ENCODE measurements around the gene MMRN2.
A peak's percentile ranks its signal among the peaks of the same experiment; 100 is the strongest.
"Not testable (repeated sequence)": the region's sequence is repeated elsewhere in the genome, so short reads cannot be mapped to it uniquely, and the experiment has no call there.

MMRN2 gene

GRCh38 chr10:86957471-86958115 is at the start of gene MMRN2:
TSS of gene MMRN2 (minus strand) at chr10:86957615. CDS start at chr10:86957541, 74 bp downstream.
- DNase-seq (ENCODE audit: low spot score): no peak

- not testable (repeated sequence) for DNase-seq (ENCODE audit: low spot score)
Measured at GRCh38 chr10:87007124-87007523, 49.7 kb upstream of the MMRN2 start.

- no peak for DNase-seq (ENCODE audit: low spot score)
Measured at GRCh38 chr10:87000491-87000890, 43.1 kb upstream of the MMRN2 start.

- not testable (repeated sequence) for DNase-seq (ENCODE audit: low spot score)
Measured at GRCh38 chr10:86999802-87000403, 42.5 kb upstream of the MMRN2 start.

GRCh38 chr10:86992929-86993328 is 35.5 kb upstream of the MMRN2 start:
- no peak for DNase-seq (ENCODE audit: low spot score)

GRCh38 chr10:86992456-86992855 is 35.0 kb upstream of the MMRN2 start:
- DNase-seq (ENCODE audit: low spot score): no peak

- DNase-seq (ENCODE audit: low spot score): not testable (repeated sequence)
Measured at GRCh38 chr10:86991362-86991761, 33.9 kb upstream of the MMRN2 start.

- no peak for DNase-seq (ENCODE audit: low spot score)
Measured at GRCh38 chr10:86988520-86988919, 31.1 kb upstream of the MMRN2 start.

- DNase-seq (ENCODE audit: low spot score): not testable (repeated sequence)
Measured at GRCh38 chr10:86984498-86984897, 27.1 kb upstream of the MMRN2 start.

GRCh38 chr10:86981716-86982115 is 24.3 kb upstream of the MMRN2 start:
- DNase-seq (ENCODE audit: low spot score): no peak

GRCh38 chr10:86981020-86981419 is 23.6 kb upstream of the MMRN2 start:
- DNase-seq (ENCODE audit: low spot score): not testable (repeated sequence)

GRCh38 chr10:86979977-86980448 is 22.6 kb upstream of the MMRN2 start:
- no peak for DNase-seq (ENCODE audit: low spot score)

- DNase-seq (ENCODE audit: low spot score): no peak
Measured at GRCh38 chr10:86979296-86979818, 21.9 kb upstream of the MMRN2 start.

GRCh38 chr10:86978457-86978856 is 21.0 kb upstream of the MMRN2 start:
- not testable (repeated sequence) for DNase-seq (ENCODE audit: low spot score)

GRCh38 chr10:86976362-86977056 is 19.1 kb upstream of the MMRN2 start:
- no peak for DNase-seq (ENCODE audit: low spot score)

- no peak for DNase-seq (ENCODE audit: low spot score)
Measured at GRCh38 chr10:86974484-86974883, 17.1 kb upstream of the MMRN2 start.

- DNase-seq (ENCODE audit: low spot score): no peak
Measured at GRCh38 chr10:86972613-86973380, 15.4 kb upstream of the MMRN2 start.

- peak; percentile 91 for DNase-seq (ENCODE audit: low spot score)
Measured at GRCh38 chr10:86971232-86971991, 14.0 kb upstream of the MMRN2 start.

- DNase-seq (ENCODE audit: low spot score): no peak
Measured at GRCh38 chr10:86970982-86971231, 13.5 kb upstream of the MMRN2 start.

- no peak for DNase-seq (ENCODE audit: low spot score)
Measured at GRCh38 chr10:86970162-86970981, 13.0 kb upstream of the MMRN2 start.

All from CD4-positive, alpha-beta T cell treated with Interleukin-15 for 4 hours (primary cell).